NCI-H748 treated with DMSO at 0.1 percent for 48 hours (cell line): ENCODE results near the gene PLXNC1.
"Not testable (repeated sequence)": the region's sequence is repeated elsewhere in the genome, so short reads cannot be mapped to it uniquely, and the experiment has no call there.

ENCODE experiments used
- DNase-seq: peaks from one replicate; lab custom pipeline; 2025; lab: John Stamatoyannopoulos, UW

PLXNC1 gene

DNA sequence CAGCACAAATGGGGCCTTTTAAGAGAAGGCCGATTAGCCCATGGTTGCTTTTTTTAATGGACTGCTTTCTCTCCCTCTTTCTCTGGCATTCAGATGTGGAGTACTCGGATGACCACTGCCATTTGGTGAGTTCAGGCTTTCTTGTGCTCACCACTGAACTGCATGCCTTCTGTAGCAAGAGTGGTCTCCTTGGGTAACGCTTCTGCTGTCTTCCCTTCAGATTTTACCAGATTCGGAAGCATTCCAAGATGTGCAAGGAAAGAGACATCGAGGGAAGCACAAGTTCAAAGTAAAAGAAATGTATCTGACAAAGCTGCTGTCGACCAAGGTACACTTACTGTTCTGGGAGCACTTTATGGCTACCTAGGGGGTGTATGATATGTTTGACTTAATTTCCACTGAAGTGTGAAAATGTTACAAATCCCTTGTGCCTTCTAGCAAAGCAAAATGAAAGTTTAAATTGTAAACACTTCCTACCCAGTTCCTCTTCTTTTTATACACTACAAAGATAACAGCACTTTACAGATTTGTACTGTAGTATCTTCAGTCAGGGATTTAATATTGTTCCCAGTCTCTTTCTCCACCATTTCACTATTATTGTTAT, 148.8 kb downstream of the PLXNC1 start:
- no peak for DNase-seq

DNA sequence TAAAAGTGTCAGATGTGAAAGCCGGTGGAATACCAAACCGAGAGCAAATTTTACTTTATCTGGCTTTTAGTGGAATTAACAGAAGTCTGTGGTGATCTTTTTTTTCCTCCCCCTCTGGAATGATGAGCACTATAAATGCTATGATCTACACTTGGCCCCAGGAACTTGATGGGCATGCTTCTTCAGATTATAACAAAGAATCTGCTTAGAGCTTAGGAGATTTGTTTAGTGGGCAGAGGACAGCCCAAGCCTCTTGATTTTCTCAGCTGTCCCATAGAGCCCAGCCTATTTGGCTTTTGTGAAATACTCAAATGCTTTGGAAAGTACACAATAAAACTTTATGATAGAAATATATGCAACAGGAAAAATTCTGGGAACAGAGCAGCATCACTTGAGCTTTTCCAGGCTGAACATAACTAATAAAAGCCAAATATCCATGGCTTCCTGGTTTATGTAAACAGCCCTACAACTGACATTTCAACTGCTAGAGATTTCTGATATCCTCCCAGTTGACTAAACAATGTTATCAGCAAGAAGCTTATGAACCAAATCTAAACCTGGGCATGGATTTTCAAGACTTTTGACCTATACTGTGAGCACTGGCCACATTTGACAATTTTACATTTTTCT, 149.6 kb downstream of the PLXNC1 start:
- no peak for DNase-seq

DNA sequence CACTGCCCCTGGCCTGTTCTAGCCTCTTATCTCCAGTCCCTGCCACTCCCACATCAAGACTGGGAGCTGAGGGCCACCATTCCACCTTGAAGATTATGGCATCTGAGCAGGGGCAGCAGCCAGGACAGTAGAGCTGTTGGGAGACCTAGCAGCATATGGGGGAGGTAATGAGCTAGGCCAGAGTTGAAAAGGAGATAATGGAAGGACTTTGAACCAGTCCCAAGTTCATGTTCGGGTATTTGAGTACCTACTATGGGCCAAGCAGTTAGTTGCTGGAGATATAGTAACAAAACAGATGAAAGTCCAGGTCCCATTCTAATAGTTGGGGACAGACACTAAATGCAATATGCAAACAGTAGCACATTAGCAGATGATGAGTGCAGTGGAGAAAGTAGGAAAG, 151.5 kb downstream of the PLXNC1 start:
- no peak for DNase-seq

DNA sequence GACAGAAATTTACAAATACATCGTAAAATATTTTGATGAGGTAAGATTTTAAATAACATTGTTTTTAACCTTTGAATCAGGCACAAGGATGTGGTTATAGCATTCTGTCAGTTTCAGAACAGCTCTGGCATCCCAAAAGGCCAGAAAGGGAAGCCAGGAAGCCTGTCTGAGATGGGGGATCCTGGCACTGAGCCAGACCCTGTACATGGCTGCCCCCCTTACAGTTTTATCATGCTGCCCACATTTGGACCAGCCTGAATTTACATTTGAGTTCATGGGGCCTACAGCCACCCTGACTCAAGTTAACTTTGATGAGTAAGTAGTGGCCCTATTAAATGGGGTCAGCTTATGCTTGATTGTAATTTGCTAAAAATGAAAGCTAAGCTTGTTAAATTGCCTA, 155.6 kb downstream of the PLXNC1 start:
- no peak for DNase-seq

DNA sequence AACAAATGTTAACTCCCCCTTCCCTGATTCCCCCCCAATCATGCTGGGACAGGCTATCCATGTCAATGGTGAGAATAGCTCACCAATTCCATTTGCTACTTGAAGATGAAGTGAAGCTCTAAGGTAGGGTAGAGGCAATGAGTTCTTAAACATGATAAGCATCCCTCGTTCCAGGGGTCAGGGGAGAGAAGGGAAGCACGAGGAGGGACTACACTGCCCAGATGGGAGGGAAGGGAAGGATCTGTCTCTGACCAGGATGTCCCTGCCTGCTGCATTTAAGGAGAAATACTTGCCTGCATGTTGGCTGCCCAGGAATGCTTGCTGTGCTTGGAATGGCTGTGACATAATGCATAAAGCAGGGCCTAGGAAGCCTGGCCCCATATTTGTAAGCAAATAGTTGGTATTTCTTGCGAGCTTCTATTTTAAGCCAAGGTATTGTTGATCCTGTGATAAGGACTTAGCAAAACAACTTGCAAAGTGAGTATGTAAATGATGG, 156.2 kb downstream of the PLXNC1 start:
- no peak for DNase-seq

DNA sequence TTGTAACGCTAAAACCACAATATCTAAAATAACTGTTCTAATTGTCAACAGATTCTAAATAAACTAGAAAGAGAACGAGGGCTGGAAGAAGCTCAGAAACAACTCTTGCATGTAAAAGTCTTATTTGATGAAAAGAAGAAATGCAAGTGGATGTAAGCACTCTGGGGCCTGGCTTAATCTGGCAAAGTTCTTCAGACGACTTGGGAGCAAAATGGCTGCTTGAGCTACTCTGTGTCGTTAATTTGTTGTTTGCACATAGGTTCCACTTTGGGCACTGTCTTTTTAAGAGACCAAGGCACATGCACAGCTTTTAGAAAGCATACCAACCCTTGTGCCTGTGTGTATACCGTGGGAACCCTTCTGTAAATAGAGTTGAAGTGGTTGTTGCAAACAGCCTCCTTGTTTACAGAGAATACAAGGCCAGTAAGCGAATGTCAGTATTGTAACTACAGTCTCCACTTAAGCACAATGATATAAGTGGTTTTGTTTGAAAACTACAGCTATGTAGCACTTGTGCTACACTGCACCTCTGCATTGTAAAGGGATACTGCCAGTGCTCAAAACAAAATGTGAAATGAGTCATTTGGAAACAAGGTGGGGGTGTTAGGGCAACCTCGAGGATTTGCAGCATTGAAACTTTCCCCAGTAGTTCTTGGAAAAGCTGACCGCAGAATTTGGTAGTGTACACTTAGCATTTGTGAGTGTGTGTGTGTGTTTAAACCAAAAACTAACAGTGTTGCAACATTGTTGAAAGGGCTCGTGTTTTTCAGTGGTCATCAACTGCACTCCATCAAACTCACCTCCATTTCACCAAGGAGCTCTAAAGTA, 157.0 kb downstream of the PLXNC1 start:
- DNase-seq, result no peak

DNA sequence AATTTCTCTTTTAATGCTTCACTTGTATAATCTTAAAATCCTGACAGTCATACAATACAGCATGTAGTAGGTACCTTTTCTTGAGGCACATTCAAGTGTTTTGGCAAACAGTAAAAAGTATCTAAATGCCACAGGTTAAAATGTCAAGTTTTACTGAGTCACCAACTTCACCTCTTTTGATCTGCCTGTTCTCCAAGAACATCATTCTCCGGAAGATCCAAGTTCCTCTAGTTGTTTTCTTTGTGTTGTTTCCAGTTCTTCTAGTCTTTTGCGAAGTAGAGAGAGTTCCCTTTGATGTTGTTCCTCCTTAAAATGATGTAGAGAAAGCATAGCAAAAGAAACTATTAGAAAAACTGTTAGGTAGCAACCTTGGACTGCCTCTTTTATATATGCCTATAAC, 160.2 kb downstream of the PLXNC1 start:
- DNase-seq, result no peak

DNA sequence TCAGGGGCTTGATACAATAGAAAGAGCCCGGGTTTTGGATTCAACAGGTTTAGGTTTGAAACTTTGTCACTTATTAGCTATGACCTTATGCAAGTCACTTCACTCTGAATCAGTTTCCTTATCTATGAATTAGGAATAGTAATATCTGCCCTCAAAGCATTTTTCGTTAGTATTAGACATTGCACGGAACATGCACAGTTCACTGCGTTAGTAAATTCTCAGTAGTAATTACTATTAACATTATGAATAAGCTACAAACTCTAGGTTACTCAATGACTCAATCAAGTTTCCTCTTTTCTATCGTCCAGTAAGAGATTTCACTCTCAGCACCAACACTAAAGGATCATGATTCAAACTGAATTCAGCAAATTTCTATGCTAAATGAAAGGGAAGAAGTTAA, 161.0 kb downstream of the PLXNC1 start:
- no peak for DNase-seq

DNA sequence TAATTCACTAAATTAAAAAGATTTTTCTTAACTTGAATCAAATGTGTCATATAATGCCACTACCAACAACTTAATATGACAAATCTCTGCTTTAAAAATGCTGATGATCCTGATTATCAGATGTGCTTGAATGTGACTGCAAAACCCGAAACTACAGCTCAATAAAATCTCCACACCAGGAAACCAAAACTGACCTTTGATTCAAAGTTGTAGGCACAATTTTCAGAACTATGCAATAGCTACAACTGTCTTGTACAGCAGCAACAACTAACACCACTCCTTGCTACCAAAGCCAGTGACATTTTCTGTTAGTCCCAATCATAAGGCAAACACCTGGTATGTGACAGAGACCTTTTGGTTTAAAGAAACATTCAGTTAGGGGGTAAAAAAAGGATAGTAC, 164.0 kb downstream of the PLXNC1 start:
- no peak for DNase-seq

DNA sequence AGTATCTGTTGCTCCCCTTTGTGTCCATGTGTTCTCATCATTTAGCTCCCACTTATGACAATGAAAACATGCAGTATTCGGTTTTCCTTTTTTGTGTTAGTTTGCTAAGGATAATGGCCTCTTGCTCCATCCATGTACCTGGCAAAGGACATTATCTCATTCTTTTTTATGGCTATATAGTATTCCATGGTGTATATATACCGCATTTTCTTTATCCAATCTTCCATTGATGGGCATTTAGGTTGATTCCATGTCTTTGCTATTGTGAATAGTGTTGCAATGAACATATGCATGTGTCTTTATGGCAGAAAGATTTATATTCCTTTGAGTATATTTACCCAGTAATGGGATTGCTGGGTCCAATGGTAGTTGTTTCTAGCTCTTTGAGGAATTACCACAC, 168.2 kb downstream of the PLXNC1 start:
- not testable (repeated sequence) for DNase-seq

DNA sequence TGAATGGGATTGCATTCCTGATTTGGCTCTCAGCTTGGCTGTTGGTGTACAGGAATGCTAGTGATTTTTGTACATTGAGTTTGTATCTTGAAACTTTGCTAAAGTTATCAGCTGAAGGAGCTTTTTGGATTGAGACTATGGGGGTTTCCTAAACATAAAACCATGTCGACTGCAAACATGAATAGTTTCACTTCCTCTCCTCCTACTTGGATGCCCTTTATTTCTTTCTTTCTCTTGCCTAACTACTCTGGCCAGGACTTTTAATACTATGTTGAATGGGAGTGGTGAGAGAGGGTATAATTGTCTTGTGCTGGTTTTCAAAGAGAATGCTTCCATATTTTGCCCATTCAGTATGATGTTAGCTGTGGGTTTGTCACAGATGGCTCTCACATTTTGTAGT, 169.8 kb downstream of the PLXNC1 start:
- DNase-seq, result no peak

DNA sequence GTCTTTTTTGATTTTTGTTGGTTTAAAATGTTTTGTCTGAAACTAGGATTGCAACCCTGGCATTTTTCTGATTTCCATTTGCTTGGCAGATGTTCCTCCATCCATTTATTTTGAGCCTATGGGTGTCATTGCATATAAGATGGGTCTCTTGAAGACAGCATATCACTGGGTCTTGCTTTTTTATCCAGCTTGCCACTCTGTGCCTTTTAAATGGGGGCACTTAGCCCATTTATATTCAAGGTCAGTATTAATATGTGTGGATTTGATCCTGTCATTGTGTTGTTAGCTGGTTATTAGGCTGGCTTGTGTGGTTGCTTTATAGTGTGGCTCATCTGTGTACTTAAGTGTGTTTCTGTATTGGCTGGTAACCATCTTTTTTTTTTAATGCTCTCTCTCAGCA, 171.7 kb downstream of the PLXNC1 start:
- no peak for DNase-seq

DNA sequence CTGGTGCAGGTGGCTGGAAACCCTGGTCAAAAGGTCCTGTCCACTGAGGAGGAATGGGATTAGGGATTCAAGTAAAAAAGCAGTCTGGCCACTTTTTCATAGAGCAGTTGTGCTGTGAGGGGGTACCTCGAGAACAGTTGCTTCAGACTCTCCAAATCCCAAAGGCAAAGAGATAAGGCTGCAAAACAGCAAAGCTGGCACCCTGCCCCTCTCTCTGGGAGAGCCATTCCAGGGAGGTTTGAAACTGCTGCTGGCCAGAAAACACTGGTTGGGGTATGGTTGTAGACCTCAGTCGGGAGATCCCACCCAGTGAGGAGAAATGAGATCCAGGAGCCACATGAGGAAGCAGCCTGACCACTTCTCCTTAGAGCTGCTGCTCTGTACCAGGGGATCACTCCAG, 174.0 kb downstream of the PLXNC1 start:
- DNase-seq, result no peak

DNA sequence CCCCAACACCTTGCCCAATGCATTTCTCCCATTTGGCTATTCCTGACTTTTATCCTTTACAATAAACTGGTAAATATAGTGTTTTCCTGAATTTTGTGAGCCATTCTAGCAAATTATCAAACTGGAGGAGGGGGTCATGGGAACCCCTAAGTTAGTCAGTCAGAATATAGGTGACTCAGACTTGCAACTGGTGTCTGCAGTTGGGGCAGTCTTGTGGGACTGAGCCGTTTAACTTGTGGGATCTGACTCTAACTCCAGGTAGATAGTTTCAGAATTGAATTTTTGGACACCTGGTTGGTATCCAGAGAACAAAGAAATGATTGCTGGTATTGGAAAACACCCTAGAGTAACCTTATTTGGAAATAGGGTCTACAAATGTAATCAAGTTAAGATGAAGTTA, 177.9 kb downstream of the PLXNC1 start:
- DNase-seq, result no peak

DNA sequence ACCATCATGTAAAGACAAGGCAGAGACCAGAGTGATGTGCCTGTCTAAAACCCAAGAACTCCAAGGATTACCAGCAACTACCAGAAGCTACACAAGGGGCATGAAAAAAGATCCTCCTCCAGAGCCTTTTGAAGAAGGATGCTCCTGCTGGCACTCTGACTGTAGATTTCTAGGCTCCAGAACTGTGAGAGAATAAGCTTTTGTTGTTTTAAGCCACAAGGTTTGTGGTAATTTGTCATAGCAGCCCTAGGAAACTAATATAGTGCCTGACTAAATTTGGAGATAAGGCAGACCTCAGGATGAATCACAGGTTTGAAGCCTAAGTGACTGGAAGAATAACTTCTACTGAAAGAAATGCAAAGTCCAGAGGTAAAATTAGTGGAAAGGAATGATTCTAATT, 178.3 kb downstream of the PLXNC1 start:
- DNase-seq, result no peak

DNA sequence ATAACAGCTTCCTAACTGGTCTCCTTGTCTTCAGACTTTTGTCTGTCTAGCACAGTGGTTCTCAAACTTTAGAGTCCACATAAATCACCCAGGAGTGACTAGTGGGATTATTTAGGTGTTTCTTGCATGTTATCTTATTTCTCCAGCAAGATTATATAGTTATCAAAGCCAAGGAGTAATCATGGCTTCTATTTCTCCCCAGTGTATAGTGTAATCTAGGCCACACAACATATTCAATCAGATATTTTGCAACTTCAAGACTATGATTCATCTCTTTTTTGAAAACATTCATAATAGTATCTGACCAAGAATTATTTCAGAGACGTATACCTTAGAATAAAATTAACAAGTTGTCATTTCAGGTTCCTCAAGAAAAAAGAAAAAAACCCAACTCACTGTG, 179.4 kb downstream of the PLXNC1 start:
- no peak for DNase-seq

DNA sequence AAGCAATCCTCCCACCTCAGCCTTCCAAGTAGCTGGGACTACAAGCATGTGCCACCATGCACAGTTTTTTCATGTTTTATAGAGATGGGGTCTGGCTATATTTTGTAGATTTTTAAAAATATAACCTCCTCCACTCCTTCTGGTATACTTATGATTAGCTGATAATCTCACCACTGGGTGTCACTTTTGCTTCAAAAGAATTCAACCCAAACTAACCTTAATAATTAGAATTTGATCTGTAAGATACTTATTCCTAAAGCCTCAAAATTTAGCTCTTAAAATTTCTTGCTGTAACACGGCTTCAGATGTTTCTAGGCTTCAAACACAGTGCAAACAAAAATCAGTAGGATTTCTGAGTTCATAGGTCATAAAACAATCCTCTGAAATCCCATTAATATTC, 181.0 kb downstream of the PLXNC1 start:
- DNase-seq, result no peak

DNA sequence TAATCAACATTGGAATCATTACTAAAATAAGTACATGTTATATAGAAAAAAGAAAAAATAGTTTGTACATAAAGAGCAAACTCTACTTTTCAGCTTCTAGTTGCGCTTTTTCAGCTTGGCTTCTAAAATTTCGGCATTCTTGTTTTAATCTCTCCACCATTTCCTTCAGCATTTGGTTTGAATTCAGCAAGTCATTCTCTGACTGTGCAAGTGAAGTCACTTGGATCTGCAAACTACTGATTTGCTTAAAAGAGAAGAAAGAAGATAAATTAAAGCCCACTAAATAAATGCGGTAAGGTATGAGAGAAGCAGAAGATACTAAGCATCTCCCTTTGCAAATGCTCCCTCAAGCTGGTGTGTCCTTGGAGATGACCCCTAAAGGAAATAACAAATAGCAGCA, 185.0 kb downstream of the PLXNC1 start:
- DNase-seq, result no peak

DNA sequence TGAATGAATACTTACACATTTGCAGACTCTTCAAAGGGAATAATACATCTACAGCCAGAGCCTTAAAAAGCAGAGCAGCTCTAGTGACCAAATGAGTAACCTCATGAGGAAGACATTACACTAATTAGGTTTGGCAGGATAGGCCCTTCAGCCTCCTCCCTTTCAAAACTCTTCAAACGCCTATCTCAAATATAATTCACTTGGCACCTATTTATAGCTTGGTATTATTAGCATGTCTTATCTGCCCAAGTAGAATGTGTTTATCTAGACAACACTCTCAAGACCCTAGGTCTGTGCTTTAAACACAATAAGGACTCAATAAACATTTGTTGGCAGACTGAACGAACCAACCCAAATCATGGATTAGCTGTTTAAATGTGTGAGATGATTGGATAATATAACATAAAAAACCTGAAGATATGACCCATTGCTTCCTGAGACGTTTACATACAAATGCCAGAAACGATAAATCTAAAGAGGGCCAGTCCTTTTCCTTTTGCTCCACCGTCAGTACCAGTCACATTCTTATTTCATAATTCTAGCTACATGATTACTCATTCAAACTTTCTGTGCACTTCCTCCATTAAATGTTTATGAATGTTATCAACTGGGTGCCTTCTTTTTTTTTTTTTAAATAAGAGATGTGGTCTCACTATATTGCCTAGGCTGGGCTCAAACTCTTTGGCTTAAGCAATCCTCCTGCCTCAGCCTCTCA, 188.0 kb downstream of the PLXNC1 start:
- no peak for DNase-seq

DNA sequence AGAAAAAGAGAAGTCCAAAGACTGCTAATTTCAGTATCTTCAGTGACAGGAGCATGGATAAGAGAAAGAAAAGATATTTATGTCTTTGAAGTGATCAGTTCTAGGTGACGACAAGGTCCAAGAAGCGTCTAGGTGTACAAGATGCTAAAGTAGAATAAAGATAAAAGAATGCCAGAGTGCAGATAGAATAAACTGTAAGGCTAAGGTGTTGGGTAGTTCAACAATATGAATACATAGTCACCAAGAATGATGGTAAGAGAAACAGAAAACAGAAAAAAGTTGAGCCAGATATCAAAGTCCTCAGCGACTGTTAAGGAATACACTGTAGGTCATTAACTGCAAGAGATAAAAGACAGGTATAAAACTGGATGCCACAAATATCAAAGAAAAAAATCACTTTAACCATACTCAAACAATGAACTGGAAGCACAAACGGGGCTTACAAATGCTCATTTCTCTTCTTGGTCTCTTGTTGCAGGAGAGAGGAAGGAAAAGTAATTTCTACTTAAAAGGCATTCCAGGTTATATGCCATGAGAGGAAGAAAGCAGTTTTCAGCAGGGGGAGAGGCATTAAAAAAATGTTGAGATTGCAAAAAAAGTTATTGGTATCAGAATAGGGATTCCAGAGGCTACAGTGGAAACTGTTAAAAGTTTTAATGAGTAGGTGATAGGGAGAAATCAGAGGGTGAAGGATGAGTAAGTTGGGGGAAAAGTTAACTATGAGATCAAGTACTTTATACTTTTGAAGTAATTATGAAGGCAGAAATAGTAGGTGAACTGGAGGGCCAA, 189.8 kb downstream of the PLXNC1 start:
- DNase-seq, result no peak

DNA sequence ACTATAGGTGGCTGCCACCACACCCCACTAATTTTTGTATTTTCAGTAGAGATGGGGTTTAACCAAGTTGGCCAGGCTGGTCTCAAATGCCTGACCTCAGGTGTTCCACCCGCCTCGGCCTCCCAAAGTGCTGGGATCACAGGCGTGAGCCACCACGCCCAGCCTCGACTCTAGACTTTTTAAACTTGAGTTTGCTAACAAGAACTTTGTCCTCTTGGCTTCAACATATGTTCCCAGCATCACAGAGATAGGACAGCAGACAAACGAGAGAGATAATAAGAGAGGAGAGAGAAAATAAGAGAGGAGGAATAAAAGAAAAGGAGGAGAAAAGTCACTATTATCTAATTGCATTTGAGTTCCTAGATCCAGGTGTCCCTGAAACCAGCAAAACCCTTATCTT, 192.2 kb downstream of the PLXNC1 start:
- DNase-seq, result no peak

DNA sequence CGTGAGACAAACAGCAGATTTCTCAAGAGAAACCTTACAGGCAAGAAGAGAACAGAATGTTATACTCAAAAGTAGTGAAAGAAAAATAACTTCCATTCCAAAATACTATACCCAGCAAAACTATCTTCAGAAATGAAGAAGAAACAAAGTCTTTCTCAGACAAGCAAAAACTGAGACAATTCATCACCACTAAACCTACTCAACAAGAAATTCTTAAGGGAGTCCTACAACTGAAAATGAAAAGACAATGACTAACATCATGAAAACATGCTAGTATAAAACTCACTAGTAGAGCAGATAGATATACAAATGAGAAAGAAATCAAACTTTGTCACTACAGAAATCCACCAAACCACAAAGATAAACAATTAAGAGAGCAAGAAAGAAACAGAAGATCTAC, 204.8 kb downstream of the PLXNC1 start:
- DNase-seq, result no peak
